H9 (cell line): ENCODE measurements around the gene C6orf15. TPM values are rescaled to one million over a fixed set of nuclear protein-coding genes. Genes with fewer than 3 reads are reported as not detected.
A peak's percentile ranks its signal among the peaks of the same experiment; 100 is the strongest.
"Not testable (repeated sequence)": the region's sequence is repeated elsewhere in the genome, so short reads cannot be mapped to it uniquely, and the experiment has no call there.

ENCODE experiments used
- DNase-seq: peaks from one replicate; pipeline ENCODE4 v3.0.0-alpha.2; 2017
- H2AFZ ChIP-seq: one replicate; pipeline ENCODE4 v1.6.1; 2013; ENCODE audit warnings: mild to moderate bottlenecking, low read length, control low read depth, moderate library complexity
- H2AK5ac ChIP-seq: 2 replicates; pipeline ENCODE4 v1.6.1; 2013; ENCODE audit warnings: low read length, control low read depth, mixed read lengths; ENCODE audit not compliant: insufficient read length
- H2BK120ac ChIP-seq: one replicate; pipeline ENCODE4 v1.6.1; 2013; ENCODE audit warnings: low read depth, mild to moderate bottlenecking, low read length, control low read depth, inconsistent platforms; ENCODE audit not compliant: poor library complexity, severe bottlenecking
- H2BK12ac ChIP-seq: 2 replicates; pipeline ENCODE4 v1.6.1; 2013; ENCODE audit warnings: low read length, control low read depth, mixed read lengths, low read depth; ENCODE audit not compliant: insufficient read length
- H2BK15ac ChIP-seq: 2 replicates; pipeline ENCODE4 v1.6.1; 2013; ENCODE audit warnings: low read depth, low read length, control low read depth
- H2BK20ac ChIP-seq: one replicate; pipeline ENCODE4 v1.6.1; 2013; ENCODE audit warnings: low read depth, mild to moderate bottlenecking, low read length, control low read depth, inconsistent platforms; ENCODE audit not compliant: poor library complexity, severe bottlenecking
- H2BK5ac ChIP-seq: 2 replicates; pipeline ENCODE4 v1.6.1; 2013; ENCODE audit warnings: low read length, control low read depth, mixed read lengths; ENCODE audit not compliant: insufficient read length
- H3K14ac ChIP-seq: 2 replicates; pipeline ENCODE4 v1.6.1; 2013; ENCODE audit warnings: low read length, control low read depth; ENCODE audit not compliant: insufficient read depth
- H3K18ac ChIP-seq: 2 replicates; pipeline ENCODE4 v1.6.1; 2013; ENCODE audit warnings: low read depth, mild to moderate bottlenecking, mixed read lengths, low read length, control low read depth; ENCODE audit not compliant: insufficient read length
- H3K23ac ChIP-seq: 2 replicates; pipeline ENCODE4 v1.6.1; 2013; ENCODE audit warnings: low read length, control low read depth, mixed read lengths, low read depth; ENCODE audit not compliant: insufficient read length
- H3K23me2 ChIP-seq: 2 replicates; pipeline ENCODE4 v1.6.1; 2013; ENCODE audit warnings: low read depth, mild to moderate bottlenecking, mixed read lengths, low read length, control low read depth; ENCODE audit not compliant: insufficient read length, poor library complexity, severe bottlenecking
- H3K27ac ChIP-seq: 2 replicates; pipeline ENCODE4 v1.5.1; 2013; ENCODE audit warnings: low read length, control low read depth, mixed read lengths, low read depth; ENCODE audit not compliant: insufficient read length
- H3K27me3 ChIP-seq: 2 replicates; pipeline ENCODE4 v1.6.1; 2013; ENCODE audit warnings: low read length, control low read depth, inconsistent platforms; ENCODE audit not compliant: insufficient read depth
- H3K4ac ChIP-seq: 2 replicates; pipeline ENCODE4 v1.6.1; 2013; ENCODE audit warnings: low read depth, mild to moderate bottlenecking, control low read depth, inconsistent platforms, low read length, moderate library complexity
- H3K4me1 ChIP-seq: 2 replicates; pipeline ENCODE4 v1.6.1; 2013; ENCODE audit warnings: low read length, control low read depth, inconsistent platforms; ENCODE audit not compliant: insufficient read depth
- H3K4me2 ChIP-seq: 2 replicates; pipeline ENCODE4 v1.6.1; 2013; ENCODE audit warnings: low read length, control low read depth, mixed read lengths; ENCODE audit not compliant: insufficient read length, insufficient read depth
- H3K56ac ChIP-seq: 2 replicates; pipeline ENCODE4 v1.6.1; 2013; ENCODE audit warnings: low read depth, mild to moderate bottlenecking, mixed read lengths, low read length, control low read depth; ENCODE audit not compliant: insufficient read length
- H3K79me1 ChIP-seq: 2 replicates; pipeline ENCODE4 v1.6.1; 2013; ENCODE audit warnings: low read depth, mild to moderate bottlenecking, moderate library complexity, low read length, control low read depth, inconsistent platforms; ENCODE audit not compliant: insufficient read depth, poor library complexity, severe bottlenecking
- H3K79me2 ChIP-seq: 2 replicates; pipeline ENCODE4 v1.6.1; 2013; ENCODE audit warnings: low read length, control low read depth, inconsistent platforms; ENCODE audit not compliant: insufficient read depth
- H3K9ac ChIP-seq: 2 replicates; pipeline ENCODE4 v1.6.1; 2013; ENCODE audit warnings: low read length, control low read depth, mixed read lengths; ENCODE audit not compliant: insufficient read length; ENCODE audit errors: extremely low read depth
- H3K9me3 ChIP-seq: one replicate; pipeline ENCODE4 v1.6.1; 2013; ENCODE audit warnings: low read depth, low read length, inconsistent platforms; ENCODE audit not compliant: control insufficient read depth
- H3T11ph ChIP-seq: one replicate; pipeline ENCODE4 v1.6.1; 2013; ENCODE audit warnings: mild to moderate bottlenecking, low read length, control low read depth, inconsistent platforms
- H4K20me1 ChIP-seq: one replicate; pipeline ENCODE4 v1.6.1; 2013; ENCODE audit not compliant: control insufficient read depth, insufficient read length, insufficient read depth
- H4K5ac ChIP-seq: 2 replicates; pipeline ENCODE4 v1.6.1; 2013; ENCODE audit warnings: low read depth, mild to moderate bottlenecking, mixed read lengths, low read length, control low read depth; ENCODE audit not compliant: insufficient read length
- H4K8ac ChIP-seq: replicated peaks from 2 replicates; pipeline ENCODE4 v1.6.1; 2013; ENCODE audit warnings: low read length, control low read depth, mixed read lengths, low read depth; ENCODE audit not compliant: insufficient read length
- H4K91ac ChIP-seq: 2 replicates; pipeline ENCODE4 v1.6.1; 2013; ENCODE audit warnings: low read depth, mild to moderate bottlenecking, moderate library complexity, mixed read lengths, low read length, control low read depth; ENCODE audit not compliant: insufficient read length
- H3K27ac Mint-ChIP-seq, 3 experiments: 2 replicates in 2 of 3; 3 replicates in 1 of 3; pipeline ENCODE4 v1.8.0; 2020 to 2021; ENCODE audit warnings: mixed read lengths in 3 of 3, mild to moderate bottlenecking in 1 of 3, moderate library complexity in 1 of 3
- H3K27me3 Mint-ChIP-seq: 2 replicates; pipeline ENCODE4 v1.8.0; 2021; ENCODE audit warnings: low read depth, mild to moderate bottlenecking, moderate library complexity, mixed read lengths
- H3K36me3 Mint-ChIP-seq, 3 experiments: 2 replicates in 2 of 3; 3 replicates in 1 of 3; pipeline ENCODE4 v1.8.0; 2020 to 2021; ENCODE audit warnings: low read depth in 3 of 3, mixed read lengths in 3 of 3; ENCODE audit not compliant: insufficient read depth in 1 of 3
- H3K4me1 Mint-ChIP-seq, 2 experiments: 2 replicates each; pipeline ENCODE4 v1.8.0; 2020; ENCODE audit warnings: mixed read lengths in 2 of 2
- H3K4me3 Mint-ChIP-seq, 2 experiments: 2 replicates in 1 of 2; 3 replicates in 1 of 2; pipeline ENCODE4 v1.8.0; 2020 to 2021; ENCODE audit warnings: mild to moderate bottlenecking in 2 of 2, mixed read lengths in 2 of 2, moderate library complexity in 1 of 2
- H3K9me3 Mint-ChIP-seq, 2 experiments: 2 replicates in 1 of 2; 3 replicates in 1 of 2; pipeline ENCODE4 v1.8.0; 2020; ENCODE audit warnings: mild to moderate bottlenecking in 2 of 2, mixed read lengths in 2 of 2, moderate library complexity in 1 of 2
- WGBS: extraction: QIAGEN DNeasy Blood & Tissue Kit; methylation state at CpG from one replicate; pipeline ENCODE4 v1.1.7; 2013; ENCODE audit warnings: missing lambda C conversion rate, low lambda C conversion rate, mixed read lengths; ENCODE audit not compliant: insufficient read length; ENCODE audit errors: extremely low coverage; 5-methylcytosine and 5-hydroxymethylcytosine counted together
- total RNA-seq: library from RNA; stranded (reverse); gene quantifications from 2 replicates; pipeline ENCODE4 v1.2.1, GENCODE V29; 2021
- TF ChIP-seq, protein P1 (sequence below): fragments of 200-600 bp; sonication (generic); conservative IDR thresholded peaks from 3 replicates; pipeline ENCODE4 v1.8.0; 2021; ENCODE audit warnings: antibody characterized with exemption, mild to moderate bottlenecking

Gene C6orf15
- total RNA-seq, 1 experiment from 2014 or later = not detected

DNA sequence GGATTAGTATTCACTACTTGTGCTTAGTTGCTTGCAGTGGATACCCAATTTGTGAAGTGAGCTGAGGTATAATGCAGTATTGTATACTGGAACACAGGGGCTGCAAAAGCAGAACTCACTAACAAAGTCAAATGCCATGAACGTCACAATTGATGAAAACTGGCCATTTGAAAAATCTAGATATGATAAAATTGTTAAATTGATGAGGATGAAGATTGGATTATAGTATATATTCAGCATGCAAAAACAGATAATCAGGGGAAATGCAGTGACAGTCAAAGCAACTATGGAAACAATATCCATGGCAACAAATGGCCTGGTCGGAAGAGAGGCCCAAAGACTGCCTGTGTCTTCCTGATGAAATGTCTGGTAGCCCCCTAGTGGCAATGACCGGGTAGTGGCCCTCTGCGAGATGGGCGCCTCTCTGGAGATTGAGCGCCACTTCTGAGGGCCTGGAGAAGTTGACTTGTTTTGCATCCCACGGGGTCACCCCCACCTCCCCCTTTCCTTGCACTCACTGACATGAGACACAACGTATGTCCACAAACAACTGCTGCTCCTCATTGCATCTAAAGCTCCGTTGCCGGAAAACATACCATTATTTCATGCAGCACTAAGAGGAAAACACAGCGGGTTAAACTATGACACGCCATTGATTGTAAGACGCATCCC is 43.6 kb downstream of the C6orf15 start:
- H2AK5ac ChIP-seq = no peak overlapping the region
- peaks cover 2% of the 10 kb centered on the region; the same call in 1 of the 2 replicates for H3K4me1 ChIP-seq
- Mint-ChIP-seq H3K27me3 (no peaks in the 10 kb centered on the region; the same call in 1 of the 2 replicates), H3K27ac (peak overlapping the region in 1 of 3 experiments; percentile 39; a peak in 1 of 7 replicates), H3K36me3 (no peaks in the 10 kb centered on the region), H3K9me3 (peaks cover 0 to 8% of the 10 kb centered on the region in 2 experiments; a peak in 2 of 5 replicates), H3K4me1 (peaks cover 39 to 40% of the 10 kb centered on the region in 2 experiments), H3K4me3 (no peak overlapping the region)
- no peak overlapping the region for H2AFZ ChIP-seq
- H2BK12ac ChIP-seq = no peak overlapping the region
- H3K9me3 ChIP-seq = no peaks in the 10 kb centered on the region
- no peak overlapping the region for H2BK15ac ChIP-seq
- H3K79me2 ChIP-seq = no peaks in the 10 kb centered on the region
- H2BK5ac ChIP-seq = no peak overlapping the region
- no peaks in the 10 kb centered on the region for H3K27me3 ChIP-seq
- no peak overlapping the region for H3K18ac ChIP-seq
- H3K79me1 ChIP-seq = no peaks in the 10 kb centered on the region
- H3T11ph ChIP-seq = no peak overlapping the region
- H3K56ac ChIP-seq = no peak overlapping the region
- H3K4ac ChIP-seq = no peak overlapping the region
- TF ChIP-seq, protein P1, sequence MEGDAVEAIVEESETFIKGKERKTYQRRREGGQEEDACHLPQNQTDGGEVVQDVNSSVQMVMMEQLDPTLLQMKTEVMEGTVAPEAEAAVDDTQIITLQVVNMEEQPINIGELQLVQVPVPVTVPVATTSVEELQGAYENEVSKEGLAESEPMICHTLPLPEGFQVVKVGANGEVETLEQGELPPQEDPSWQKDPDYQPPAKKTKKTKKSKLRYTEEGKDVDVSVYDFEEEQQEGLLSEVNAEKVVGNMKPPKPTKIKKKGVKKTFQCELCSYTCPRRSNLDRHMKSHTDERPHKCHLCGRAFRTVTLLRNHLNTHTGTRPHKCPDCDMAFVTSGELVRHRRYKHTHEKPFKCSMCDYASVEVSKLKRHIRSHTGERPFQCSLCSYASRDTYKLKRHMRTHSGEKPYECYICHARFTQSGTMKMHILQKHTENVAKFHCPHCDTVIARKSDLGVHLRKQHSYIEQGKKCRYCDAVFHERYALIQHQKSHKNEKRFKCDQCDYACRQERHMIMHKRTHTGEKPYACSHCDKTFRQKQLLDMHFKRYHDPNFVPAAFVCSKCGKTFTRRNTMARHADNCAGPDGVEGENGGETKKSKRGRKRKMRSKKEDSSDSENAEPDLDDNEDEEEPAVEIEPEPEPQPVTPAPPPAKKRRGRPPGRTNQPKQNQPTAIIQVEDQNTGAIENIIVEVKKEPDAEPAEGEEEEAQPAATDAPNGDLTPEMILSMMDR = peak; percentile 95
- H4K20me1 ChIP-seq = no peaks in the 10 kb centered on the region
- no peaks in the 10 kb centered on the region for H3K23me2 ChIP-seq
- no peak overlapping the region for H3K27ac ChIP-seq
- no peak overlapping the region for H4K5ac ChIP-seq
- H4K91ac ChIP-seq = no peak overlapping the region
- no peak overlapping the region for H2BK20ac ChIP-seq
- H4K8ac ChIP-seq = no peak overlapping the region
- H3K14ac ChIP-seq = no peak overlapping the region
- H3K9ac ChIP-seq = no peak overlapping the region
- no peak overlapping the region for H2BK120ac ChIP-seq
- no CpG with 5 or more reads among the region's 13 CpGs for WGBS
- no peak overlapping the region for H3K23ac ChIP-seq
- peak; percentile 88 for DNase-seq
- no peak overlapping the region for H3K4me2 ChIP-seq

DNA sequence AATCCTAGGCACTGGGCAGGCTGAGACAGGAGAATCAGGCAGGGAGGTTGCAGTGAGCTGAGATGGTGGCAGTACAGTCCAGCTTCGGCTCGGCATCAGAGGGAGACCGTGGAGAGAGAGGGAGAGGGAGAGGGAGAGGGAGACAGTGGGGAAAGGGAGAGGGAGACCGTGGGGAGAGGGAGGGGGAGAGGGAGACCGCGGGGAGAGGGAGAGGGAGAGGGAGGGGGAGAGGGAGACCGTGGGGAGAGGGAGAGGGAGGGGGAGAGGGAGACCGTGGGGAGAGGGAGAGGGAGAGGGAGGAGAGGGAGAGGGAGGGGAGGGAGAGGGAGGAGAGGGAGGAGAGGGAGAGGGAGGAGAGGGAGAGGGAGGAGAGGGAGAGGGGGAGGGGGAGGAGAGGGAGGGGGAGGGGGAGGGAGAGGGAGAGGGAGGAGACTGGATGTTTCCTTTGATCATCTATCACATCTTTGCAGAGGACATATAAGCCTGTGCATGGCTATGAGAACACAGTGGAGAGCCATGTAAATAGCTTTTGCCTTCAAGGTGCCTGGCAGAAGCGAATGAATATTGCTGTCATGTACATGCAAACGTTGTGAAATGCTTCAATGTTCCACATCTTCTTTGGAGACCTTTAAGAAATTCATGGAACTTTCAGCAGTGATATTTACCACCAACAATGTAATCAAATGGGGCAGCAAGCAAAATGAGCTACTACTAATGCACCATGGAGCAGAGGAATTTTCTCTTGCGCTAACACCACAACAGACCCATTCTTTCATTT is 44.3 kb downstream of the C6orf15 start:
- H2BK20ac ChIP-seq, H3K9me3 Mint-ChIP-seq, H3K79me2 ChIP-seq, H3K79me1 ChIP-seq, H3K36me3 Mint-ChIP-seq, H3K27me3 Mint-ChIP-seq, H2BK15ac ChIP-seq, H3K27me3 ChIP-seq, H3K56ac ChIP-seq, H3K18ac ChIP-seq, H2AK5ac ChIP-seq, H3K4me3 Mint-ChIP-seq, H3K23ac ChIP-seq, H3K27ac ChIP-seq, H2BK5ac ChIP-seq, H4K20me1 ChIP-seq, H2BK120ac ChIP-seq, H4K91ac ChIP-seq, DNase-seq, H3K14ac ChIP-seq, H4K8ac ChIP-seq, H2AFZ ChIP-seq, H3K4ac ChIP-seq, H3K9ac ChIP-seq, H2BK12ac ChIP-seq, H3K23me2 ChIP-seq, H3K27ac Mint-ChIP-seq, H3K9me3 ChIP-seq, H3K4me2 ChIP-seq, H3T11ph ChIP-seq, H4K5ac ChIP-seq, H3K4me1 ChIP-seq: not testable (repeated sequence)
- no CpG with 5 or more reads among the region's 11 CpGs for WGBS
- H3K4me1 Mint-ChIP-seq = peaks cover 35 to 37% of the 10 kb centered on the region in 2 experiments
